ENCODE data around the gene PTPRC. TPM values are rescaled to one million over a fixed set of nuclear protein-coding genes. Genes with fewer than 3 reads are reported as not detected.
A peak's percentile ranks its signal among the peaks of the same experiment; 100 is the strongest.

Gene PTPRC
- total RNA-seq, 2 experiments from 2014 or later: 475 to 499 TPM

GRCh38 chr1:198723127-198723526, 84.3 kb downstream of the PTPRC start:
- CTCF ChIA-PET: interaction anchor here (0.8 to 1.9 kb wide), 2 partner anchors 32 to 390 kb away, joined by 3 to 7 read pairs; no protein-coding TSS in a partner anchor
- DNase-seq (no peak), ATAC-seq (no peak)
- H3K9me3 Mint-ChIP-seq: no peaks in the 10 kb centered on the region
- H3K4me1 Mint-ChIP-seq (ENCODE audit: low read depth): peaks cover 53% of the 10 kb centered on the region
- TF ChIP-seq, protein P1, sequence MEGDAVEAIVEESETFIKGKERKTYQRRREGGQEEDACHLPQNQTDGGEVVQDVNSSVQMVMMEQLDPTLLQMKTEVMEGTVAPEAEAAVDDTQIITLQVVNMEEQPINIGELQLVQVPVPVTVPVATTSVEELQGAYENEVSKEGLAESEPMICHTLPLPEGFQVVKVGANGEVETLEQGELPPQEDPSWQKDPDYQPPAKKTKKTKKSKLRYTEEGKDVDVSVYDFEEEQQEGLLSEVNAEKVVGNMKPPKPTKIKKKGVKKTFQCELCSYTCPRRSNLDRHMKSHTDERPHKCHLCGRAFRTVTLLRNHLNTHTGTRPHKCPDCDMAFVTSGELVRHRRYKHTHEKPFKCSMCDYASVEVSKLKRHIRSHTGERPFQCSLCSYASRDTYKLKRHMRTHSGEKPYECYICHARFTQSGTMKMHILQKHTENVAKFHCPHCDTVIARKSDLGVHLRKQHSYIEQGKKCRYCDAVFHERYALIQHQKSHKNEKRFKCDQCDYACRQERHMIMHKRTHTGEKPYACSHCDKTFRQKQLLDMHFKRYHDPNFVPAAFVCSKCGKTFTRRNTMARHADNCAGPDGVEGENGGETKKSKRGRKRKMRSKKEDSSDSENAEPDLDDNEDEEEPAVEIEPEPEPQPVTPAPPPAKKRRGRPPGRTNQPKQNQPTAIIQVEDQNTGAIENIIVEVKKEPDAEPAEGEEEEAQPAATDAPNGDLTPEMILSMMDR (IDR thresholded peaks at IDR 0.05): no peak
- peaks cover 63% of the 10 kb centered on the region for H3K36me3 Mint-ChIP-seq (ENCODE audit: low read depth)
- no peak overlapping the region for H3K4me3 Mint-ChIP-seq
- H3K27me3 Mint-ChIP-seq: no peaks in the 10 kb centered on the region
- intact Hi-C loops (cut with micrococcal nuclease): no loop called here
- H3K27ac Mint-ChIP-seq: peak overlapping the region; percentile 45
- POLR2A ChIA-PET: no interaction called here

DNA sequence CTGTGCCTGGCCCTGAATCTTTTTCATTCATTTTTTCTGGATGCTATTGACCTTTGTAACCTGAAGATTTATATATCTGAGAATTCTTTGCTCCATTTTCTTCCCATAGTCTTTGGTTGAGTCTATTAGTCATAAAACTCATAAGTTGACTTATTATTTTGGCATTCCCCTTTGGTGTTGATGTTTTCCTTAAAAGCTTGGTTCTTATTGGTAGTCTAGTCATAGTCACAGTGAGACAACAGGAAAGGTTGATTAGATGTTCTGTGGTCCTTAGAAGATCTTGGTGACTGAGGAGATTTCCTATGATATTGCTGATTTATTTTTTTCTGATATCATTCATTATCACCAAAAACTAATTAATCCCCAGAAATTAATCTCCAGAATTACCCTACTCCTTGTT, 86.2 kb downstream of the PTPRC start:
- intact Hi-C loops (cut with micrococcal nuclease): no loop called here

GRCh38 chr1:198726455-198726854, 87.6 kb downstream of the PTPRC start:
- Mint-ChIP-seq H3K9me3 (no peaks in the 10 kb centered on the region), H3K4me1 (ENCODE audit: low read depth) (peaks cover 60% of the 10 kb centered on the region), H3K27ac (peak overlapping the region; percentile 31), H3K36me3 (ENCODE audit: low read depth) (peaks cover 71% of the 10 kb centered on the region), H3K4me3 (no peak overlapping the region), H3K27me3 (no peaks in the 10 kb centered on the region)
- ATAC-seq: peak; percentile 48
- no peak for DNase-seq
- ChIA-PET POLR2A (no interaction called here), CTCF (no interaction called here)
- TF ChIP-seq, protein P1 (IDR thresholded peaks at IDR 0.05): no peak
- intact Hi-C loops (cut with micrococcal nuclease): no loop called here

More for the DNA sequence above, 86.2 kb downstream of the PTPRC start:
- H3K27me3 Mint-ChIP-seq: no peaks in the 10 kb centered on the region
- CTCF ChIA-PET: no interaction called here
- H3K4me1 Mint-ChIP-seq (ENCODE audit: low read depth): peaks cover 53% of the 10 kb centered on the region
- peaks cover 65% of the 10 kb centered on the region for H3K36me3 Mint-ChIP-seq (ENCODE audit: low read depth)
- TF ChIP-seq, protein P1 (IDR thresholded peaks at IDR 0.05): no peak
- H3K4me3 Mint-ChIP-seq: no peak overlapping the region
- H3K9me3 Mint-ChIP-seq: no peaks in the 10 kb centered on the region
- POLR2A ChIA-PET: no interaction called here
- ATAC-seq (no peak), DNase-seq (no peak)
- peak overlapping the region; percentile 84 for H3K27ac Mint-ChIP-seq

GRCh38 chr1:198729195-198729863, 90.5 kb downstream of the PTPRC start:
- Mint-ChIP-seq H3K9me3 (no peaks in the 10 kb centered on the region), H3K27ac (peak overlapping the region; percentile 60), H3K4me3 (no peak overlapping the region), H3K36me3 (ENCODE audit: low read depth) (peaks cover 77% of the 10 kb centered on the region), H3K4me1 (ENCODE audit: low read depth) (peaks cover 72% of the 10 kb centered on the region), H3K27me3 (no peaks in the 10 kb centered on the region)
- intact Hi-C loops (cut with micrococcal nuclease): no loop called here
- ChIA-PET CTCF (no interaction called here), POLR2A (interaction anchor here (1.2 kb wide), 1 partner anchor 9 kb away, joined by 3 read pairs; no protein-coding TSS in a partner anchor)
- DNase-seq (no peak), ATAC-seq (no peak)
- TF ChIP-seq, protein P1 (IDR thresholded peaks at IDR 0.05): no peak

DNA sequence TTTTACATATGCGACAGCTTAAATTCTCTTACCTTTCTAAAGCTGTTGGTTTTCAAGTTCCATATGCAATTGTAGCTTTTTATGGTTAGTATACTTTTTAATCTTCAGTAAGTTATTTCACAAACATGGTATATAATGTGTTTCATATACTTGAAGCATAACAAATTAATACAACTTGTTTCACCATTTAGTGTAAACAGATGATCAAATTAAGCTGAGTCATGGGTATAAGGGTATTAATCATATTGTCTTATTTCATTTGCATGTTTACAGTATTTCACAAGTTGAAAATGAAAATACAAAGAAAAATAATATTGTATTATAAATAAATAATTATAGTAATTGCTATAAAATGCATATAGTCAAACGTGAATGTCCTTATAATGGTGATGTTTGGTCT, 92.1 kb downstream of the PTPRC start:
- ChIA-PET CTCF (no interaction called here), POLR2A (no interaction called here)
- Mint-ChIP-seq H3K36me3 (ENCODE audit: low read depth) (peaks cover 74% of the 10 kb centered on the region), H3K4me3 (no peak overlapping the region), H3K4me1 (ENCODE audit: low read depth) (peaks cover 67% of the 10 kb centered on the region), H3K27me3 (no peaks in the 10 kb centered on the region), H3K9me3 (no peaks in the 10 kb centered on the region), H3K27ac (no peak overlapping the region)
- DNase-seq: no peak
- ATAC-seq: no peak
- intact Hi-C loops (cut with micrococcal nuclease): no loop called here
- TF ChIP-seq, protein P1 (IDR thresholded peaks at IDR 0.05): no peak

Data from activated CD8-positive, alpha-beta T cell treated with anti-CD3 and anti-CD28 coated beads for 36 hours (primary cell).